Jurkat, Clone E6-1 (cell line): ENCODE results near the gene KRT17.
"Not testable (repeated sequence)": the region's sequence is repeated elsewhere in the genome, so short reads cannot be mapped to it uniquely, and the experiment has no call there.

Experiments
- DNase-seq: peaks from one replicate; pipeline ENCODE4 v3.0.0-alpha.2; 2011; ENCODE audit warnings: low read depth, low spot score
- H3K4me3 ChIP-seq: 2 replicates; pipeline ENCODE4 v1.5.1; 2011; ENCODE audit warnings: mild to moderate bottlenecking, low read length, control low read depth, moderate library complexity

The KRT17 gene

GRCh38 chr17:41638941-41639340 is 14.6 kb upstream of the KRT17 start:
- no peak overlapping the region for H3K4me3 ChIP-seq

GRCh38 chr17:41638194-41638593 is 13.8 kb upstream of the KRT17 start:
- no peak overlapping the region for H3K4me3 ChIP-seq
- DNase-seq = no peak

More at GRCh38 chr17:41638941-41639340, 14.6 kb upstream of the KRT17 start:
- no peak for DNase-seq

GRCh38 chr17:41636652-41637051 is 12.3 kb upstream of the KRT17 start:
- H3K4me3 ChIP-seq = no peak overlapping the region
- DNase-seq = no peak

- H3K4me3 ChIP-seq = no peak overlapping the region
- DNase-seq = no peak
Observed at GRCh38 chr17:41635121-41636097, 11.0 kb upstream of the KRT17 start.

GRCh38 chr17:41634639-41635038 is 10.3 kb upstream of the KRT17 start:
- DNase-seq = no peak
- H3K4me3 ChIP-seq = no peak overlapping the region

GRCh38 chr17:41633556-41634199 is 9.3 kb upstream of the KRT17 start:
- DNase-seq = no peak

GRCh38 chr17:41632482-41633105 is 8.2 kb upstream of the KRT17 start:
- DNase-seq = no peak
- no peak overlapping the region for H3K4me3 ChIP-seq

More at GRCh38 chr17:41633556-41634199, 9.3 kb upstream of the KRT17 start:
- H3K4me3 ChIP-seq = no peak overlapping the region

- DNase-seq = no peak
- H3K4me3 ChIP-seq = no peak overlapping the region
Observed at GRCh38 chr17:41631898-41632285, 7.5 kb upstream of the KRT17 start.

- DNase-seq = no peak
- H3K4me3 ChIP-seq = no peak overlapping the region
Observed at GRCh38 chr17:41631025-41631897, 6.9 kb upstream of the KRT17 start.

GRCh38 chr17:41629826-41630670 is 5.7 kb upstream of the KRT17 start:
- no peak for DNase-seq
- H3K4me3 ChIP-seq = no peak overlapping the region

GRCh38 chr17:41629316-41629715 is 4.9 kb upstream of the KRT17 start:
- H3K4me3 ChIP-seq = no peak overlapping the region
- no peak for DNase-seq

GRCh38 chr17:41628621-41629255 is 4.4 kb upstream of the KRT17 start:
- not testable (repeated sequence) for H3K4me3 ChIP-seq, DNase-seq

GRCh38 chr17:41628073-41628370 is 3.6 kb upstream of the KRT17 start:
- DNase-seq, H3K4me3 ChIP-seq: not testable (repeated sequence)

- no peak for DNase-seq
- H3K4me3 ChIP-seq = no peak overlapping the region
Observed at GRCh38 chr17:41627316-41628072, 3.1 kb upstream of the KRT17 start.

- DNase-seq, H3K4me3 ChIP-seq: not testable (repeated sequence)
Observed at GRCh38 chr17:41626914-41627295, 2.5 kb upstream of the KRT17 start.

- not testable (repeated sequence) for H3K4me3 ChIP-seq, DNase-seq
Observed at GRCh38 chr17:41626028-41626913, 1.9 kb upstream of the KRT17 start.
